GM23338 (cell line): ENCODE results near the gene ADIRF.
"Not testable (repeated sequence)": the region's sequence is repeated elsewhere in the genome, so short reads cannot be mapped to it uniquely, and the experiment has no call there.

Experiments
- CREB1 ChIP-seq: fragments of 250-450 bp; sonication (Bioruptor Pico); IDR thresholded peaks from 2 replicates; pipeline ENCODE4 v1.5.0; 2020; ENCODE audit warnings: low read depth, mild to moderate bottlenecking, moderate library complexity
- EZH2 ChIP-seq: fragments of 200-600 bp; sonication (generic); IDR thresholded peaks from one replicate; pipeline ENCODE4 v1.8.0; 2017; ENCODE audit warnings: antibody characterized with exemption, mild to moderate bottlenecking, low read depth; ENCODE audit not compliant: unreplicated experiment
- EZH2phosphoT487 ChIP-seq: fragments of 200-600 bp; sonication (generic); IDR thresholded peaks from one replicate; pipeline ENCODE4 v1.8.1; 2018; ENCODE audit warnings: antibody characterized with exemption; ENCODE audit not compliant: unreplicated experiment
- JUNB ChIP-seq: IDR thresholded peaks from one replicate; pipeline ENCODE4 v1.6.1; 2016; ENCODE audit warnings: antibody characterized with exemption; ENCODE audit not compliant: unreplicated experiment
- NANOG ChIP-seq: IDR thresholded peaks from 2 replicates; pipeline ENCODE4 v1.6.1; 2016; ENCODE audit warnings: antibody characterized with exemption, borderline replicate concordance
- POLR2AphosphoS5 ChIP-seq: IDR thresholded peaks from 2 replicates; pipeline ENCODE4 v1.6.1; 2016; ENCODE audit warnings: antibody characterized with exemption, low read depth
- REST ChIP-seq: IDR thresholded peaks from one replicate; pipeline ENCODE4 v1.6.1; 2018; ENCODE audit warnings: antibody characterized with exemption; ENCODE audit not compliant: unreplicated experiment
- STAT1 ChIP-seq: IDR thresholded peaks from one replicate; pipeline ENCODE4 v1.6.1; 2016; ENCODE audit warnings: antibody characterized with exemption; ENCODE audit not compliant: unreplicated experiment
- ZNF114 ChIP-seq: fragments of 250-450 bp; sonication (Bioruptor Pico); IDR thresholded peaks from 2 replicates; pipeline ENCODE4 v1.5.0; 2020; ENCODE audit warnings: mild to moderate bottlenecking, moderate library complexity
- ZNF331 ChIP-seq: fragments of 250-450 bp; sonication (Bioruptor Pico); IDR thresholded peaks from 2 replicates; pipeline ENCODE4 v1.5.0; 2020; ENCODE audit warnings: low read depth, mild to moderate bottlenecking, moderate library complexity
- ZNF462 ChIP-seq: fragments of 250-450 bp; sonication (Bioruptor Pico); IDR thresholded peaks from 2 replicates; pipeline ENCODE4 v1.5.0; 2020; ENCODE audit warnings: mild to moderate bottlenecking, moderate library complexity
- TF ChIP-seq, protein P1 (sequence below), 2 experiments: fragments of 200-600 bp in 1 of 2; sonication (generic) in 1 of 2; conservative IDR thresholded peaks; 2 replicates each; pipeline versions ENCODE4 v1.5.1 to v1.6.1; 2016 to 2017; ENCODE audit warnings: antibody characterized with exemption in 2 of 2, low read depth in 2 of 2, mild to moderate bottlenecking in 2 of 2, moderate library complexity in 1 of 2
- TF ChIP-seq, protein P2 (sequence below): IDR thresholded peaks from 2 replicates; pipeline ENCODE4 v1.6.1; 2016; ENCODE audit warnings: antibody characterized with exemption

- not testable (repeated sequence) for TF ChIP-seq ZNF114 (CRISPR knock-in tag); CREB1 (CRISPR knock-in tag); EZH2; POLR2AphosphoS5; EZH2phosphoT487; REST; JUNB; NANOG; ZNF331 (CRISPR knock-in tag); STAT1; ZNF462 (CRISPR knock-in tag)
- TF ChIP-seq, protein P1, sequence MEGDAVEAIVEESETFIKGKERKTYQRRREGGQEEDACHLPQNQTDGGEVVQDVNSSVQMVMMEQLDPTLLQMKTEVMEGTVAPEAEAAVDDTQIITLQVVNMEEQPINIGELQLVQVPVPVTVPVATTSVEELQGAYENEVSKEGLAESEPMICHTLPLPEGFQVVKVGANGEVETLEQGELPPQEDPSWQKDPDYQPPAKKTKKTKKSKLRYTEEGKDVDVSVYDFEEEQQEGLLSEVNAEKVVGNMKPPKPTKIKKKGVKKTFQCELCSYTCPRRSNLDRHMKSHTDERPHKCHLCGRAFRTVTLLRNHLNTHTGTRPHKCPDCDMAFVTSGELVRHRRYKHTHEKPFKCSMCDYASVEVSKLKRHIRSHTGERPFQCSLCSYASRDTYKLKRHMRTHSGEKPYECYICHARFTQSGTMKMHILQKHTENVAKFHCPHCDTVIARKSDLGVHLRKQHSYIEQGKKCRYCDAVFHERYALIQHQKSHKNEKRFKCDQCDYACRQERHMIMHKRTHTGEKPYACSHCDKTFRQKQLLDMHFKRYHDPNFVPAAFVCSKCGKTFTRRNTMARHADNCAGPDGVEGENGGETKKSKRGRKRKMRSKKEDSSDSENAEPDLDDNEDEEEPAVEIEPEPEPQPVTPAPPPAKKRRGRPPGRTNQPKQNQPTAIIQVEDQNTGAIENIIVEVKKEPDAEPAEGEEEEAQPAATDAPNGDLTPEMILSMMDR (conservative IDR thresholded peaks at IDR 0.05; ENCODE audit: low read depth in 2 of 2), result not testable (repeated sequence)
- TF ChIP-seq, protein P2, sequence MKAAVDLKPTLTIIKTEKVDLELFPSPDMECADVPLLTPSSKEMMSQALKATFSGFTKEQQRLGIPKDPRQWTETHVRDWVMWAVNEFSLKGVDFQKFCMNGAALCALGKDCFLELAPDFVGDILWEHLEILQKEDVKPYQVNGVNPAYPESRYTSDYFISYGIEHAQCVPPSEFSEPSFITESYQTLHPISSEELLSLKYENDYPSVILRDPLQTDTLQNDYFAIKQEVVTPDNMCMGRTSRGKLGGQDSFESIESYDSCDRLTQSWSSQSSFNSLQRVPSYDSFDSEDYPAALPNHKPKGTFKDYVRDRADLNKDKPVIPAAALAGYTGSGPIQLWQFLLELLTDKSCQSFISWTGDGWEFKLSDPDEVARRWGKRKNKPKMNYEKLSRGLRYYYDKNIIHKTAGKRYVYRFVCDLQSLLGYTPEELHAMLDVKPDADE, result not testable (repeated sequence)
Observed at GRCh38 chr10:87020056-87020455, 51.8 kb downstream of the ADIRF start, which contains the start of gene FAM25A.
